CD14-positive monocyte (primary cell): ENCODE measurements around the gene PSAPL1. TPM values are rescaled to one million over a fixed set of nuclear protein-coding genes. Genes with fewer than 3 reads are reported as not detected.

Experiments used
- DNase-seq, 3 donors: peaks; one replicate each; pipeline ENCODE4 v3.0.0-alpha.2; 2011 to 2022
- H2AFZ ChIP-seq: 2 replicates; pipeline ENCODE4 v1.6.0; 2012; ENCODE audit warnings: mild to moderate bottlenecking, low read depth, low read length, inconsistent platforms; ENCODE audit not compliant: insufficient read depth, poor library complexity, severe bottlenecking
- H3K27ac ChIP-seq, 2 donors: 1 replicate in 1 of 2; 2 replicates in 1 of 2; pipeline ENCODE4 v1.5.1; 2012 to 2013; ENCODE audit warnings: low read length in 2 of 2, control low read depth in 1 of 2, inconsistent platforms in 1 of 2, low read depth in 1 of 2, mild to moderate bottlenecking in 1 of 2
- H3K27me3 ChIP-seq, 2 donors: one replicate each; pipeline versions ENCODE4 v1.6.0 to v1.6.1; 2011 to 2013; ENCODE audit warnings: low read length in 2 of 2; ENCODE audit not compliant: control insufficient read depth in 2 of 2, insufficient read depth in 2 of 2
- H3K36me3 ChIP-seq, 2 donors: replicated peaks in 1 of 2; 1 replicate in 1 of 2; 2 replicates in 1 of 2; pipeline versions ENCODE4 v1.5.1 to v1.6.1; 2012 to 2013; ENCODE audit warnings: low read length in 2 of 2, control low read depth in 1 of 2, inconsistent platforms in 1 of 2, mild to moderate bottlenecking in 1 of 2; ENCODE audit not compliant: insufficient read depth in 2 of 2, control insufficient read depth in 1 of 2
- H3K4me1 ChIP-seq, 2 donors: 1 replicate in 1 of 2; 2 replicates in 1 of 2; pipeline versions ENCODE4 v1.5.1 to v1.6.1; 2012 to 2013; ENCODE audit warnings: low read length in 2 of 2, control low read depth in 1 of 2, inconsistent platforms in 1 of 2, mild to moderate bottlenecking in 1 of 2, moderate library complexity in 1 of 2; ENCODE audit not compliant: insufficient read depth in 2 of 2, control insufficient read depth in 1 of 2
- H3K4me2 ChIP-seq: replicated peaks from 2 replicates; pipeline ENCODE3; 2012; ENCODE audit warnings: low read length, moderate library complexity, mild to moderate bottlenecking; ENCODE audit not compliant: poor library complexity, severe bottlenecking; ENCODE audit errors: extremely low read depth
- H3K4me3 ChIP-seq, 3 experiments: fragments of 200-600 bp in 1 of 3; sonication (generic) in 1 of 3; replicated peaks in 1 of 3; 1 replicate in 2 of 3; 2 replicates in 1 of 3; pipeline ENCODE4 v1.5.1; 2011 to 2013; ENCODE audit warnings: low read length in 3 of 3, mild to moderate bottlenecking in 3 of 3, control low read depth in 2 of 3, low read depth in 2 of 3, inconsistent platforms in 1 of 3, moderate library complexity in 1 of 3
- H3K79me2 ChIP-seq: 2 replicates; pipeline ENCODE4 v1.6.0; 2012; ENCODE audit warnings: mild to moderate bottlenecking, control low read depth, inconsistent platforms, low read length, moderate library complexity; ENCODE audit not compliant: insufficient read depth
- H3K9ac ChIP-seq: 2 replicates; pipeline ENCODE4 v1.6.0; 2017; ENCODE audit warnings: low read length, mild to moderate bottlenecking; ENCODE audit not compliant: insufficient read depth, poor library complexity, severe bottlenecking
- H3K9me3 ChIP-seq, 2 donors: replicated peaks in 1 of 2; 1 replicate in 1 of 2; 2 replicates in 1 of 2; pipeline versions ENCODE4 v1.5.1 to v1.6.1; 2012 to 2013; ENCODE audit warnings: low read length in 2 of 2, control low read depth in 1 of 2; ENCODE audit not compliant: control insufficient read depth in 1 of 2, insufficient read depth in 1 of 2
- H4K20me1 ChIP-seq: 2 replicates; pipeline ENCODE4 v1.6.0; 2012; ENCODE audit warnings: mild to moderate bottlenecking, low read length, control low read depth, moderate library complexity; ENCODE audit not compliant: insufficient read depth
- H3K27ac Mint-ChIP-seq, 7 donors: one replicate each; pipeline ENCODE4 v1.8.0; 2020; ENCODE audit warnings: mild to moderate bottlenecking in 7 of 7, mixed read lengths in 7 of 7, moderate library complexity in 6 of 7, inconsistent platforms in 2 of 7
- H3K27me3 Mint-ChIP-seq, 3 donors: one replicate each; pipeline ENCODE4 v1.8.0; 2021 to 2022; ENCODE audit warnings: low read depth in 3 of 3, mild to moderate bottlenecking in 3 of 3, mixed read lengths in 3 of 3, moderate library complexity in 3 of 3, inconsistent platforms in 1 of 3
- H3K36me3 Mint-ChIP-seq, 2 donors: one replicate each; pipeline ENCODE4 v1.8.0; 2020; ENCODE audit warnings: mixed read lengths in 2 of 2, inconsistent platforms in 1 of 2, mild to moderate bottlenecking in 1 of 2
- H3K4me1 Mint-ChIP-seq: one replicate; pipeline ENCODE4 v1.8.0; 2020; ENCODE audit warnings: mild to moderate bottlenecking, mixed read lengths
- H3K4me3 Mint-ChIP-seq, 2 donors: one replicate each; pipeline ENCODE4 v1.8.0; 2020; ENCODE audit warnings: mild to moderate bottlenecking in 2 of 2, mixed read lengths in 2 of 2, moderate library complexity in 1 of 2
- H3K9me3 Mint-ChIP-seq, 7 donors: one replicate each; pipeline ENCODE4 v1.8.0; 2020 to 2022; ENCODE audit warnings: mixed read lengths in 7 of 7, mild to moderate bottlenecking in 6 of 7, moderate library complexity in 6 of 7, inconsistent platforms in 2 of 7
- CTCF ChIP-seq: fragments of 200-600 bp; IDR thresholded peaks from one replicate; pipeline ENCODE4 v1.8.0; 2022; ENCODE audit warnings: antibody characterized with exemption, mild to moderate bottlenecking
- WGBS: methylation state at CpG from one replicate; pipeline ENCODE4 v1.1.5; 2013; ENCODE audit warnings: missing lambda C conversion rate; ENCODE audit not compliant: insufficient coverage; 5-methylcytosine and 5-hydroxymethylcytosine counted together
- intact Hi-C, 2 donors: fragments of 100-400 bp; cut with micrococcal nuclease; formaldehyde crosslinking; loops; one replicate each; pipeline versions ENCODE4 v1.15.0 to v1.15.1; 2023
- polyA plus RNA-seq, 3 donors: library from polyadenylated mRNA; depleted of rRNA in 1 of 3; unstranded in 2 of 3; stranded (reverse) in 1 of 3; fragments of 300-500 nt in 2 of 3; fragments of >200 nt in 1 of 3; fragmentation: Illumina TruSeq in 2 of 3; gene quantifications; 1 replicate in 2 of 3; 2 replicates in 1 of 3; pipeline ENCODE4 v1.2.3, GENCODE V29; 2012 to 2021

Gene PSAPL1
- polyA plus RNA-seq, 3 donors: not detected

GRCh38 chr4:7402526-7402925 lies 32.2 kb downstream of the PSAPL1 start:
- peaks cover 0 to 10% (median 3%) of the 10 kb centered on the region in 7 donors for H3K9me3 Mint-ChIP-seq
- Histone ChIP-seq H2AFZ (no peak overlapping the region), H3K9ac (no peak overlapping the region), H3K27ac (no peak overlapping the region), H3K4me2 (no peak overlapping the region), H3K4me3 (no peak overlapping the region), H4K20me1 (no peaks in the 10 kb centered on the region), H3K9me3 (no peaks in the 10 kb centered on the region), H3K79me2 (no peaks in the 10 kb centered on the region), H3K27me3 (peaks cover 0 to 6% of the 10 kb centered on the region in 2 donors), H3K4me1 (no peaks in the 10 kb centered on the region), H3K36me3 (no peaks in the 10 kb centered on the region)
- H3K36me3 Mint-ChIP-seq: no peaks in the 10 kb centered on the region
- H3K4me1 Mint-ChIP-seq: no peaks in the 10 kb centered on the region
- no peak for DNase-seq
- no peak overlapping the region for H3K27ac Mint-ChIP-seq
- H3K27me3 Mint-ChIP-seq: peaks cover 13 to 23% (median 18%) of the 10 kb centered on the region in 3 donors
- no peak for TF ChIP-seq CTCF
- intact Hi-C loops: no loop called here
- WGBS: 57% methylated on average over 1 of the region's 4 CpGs
- H3K4me3 Mint-ChIP-seq: no peak overlapping the region

GRCh38 chr4:7400671-7401298 lies 33.9 kb downstream of the PSAPL1 start:
- Histone ChIP-seq H3K9me3 (no peaks in the 10 kb centered on the region), H3K4me2 (no peak overlapping the region), H3K36me3 (no peaks in the 10 kb centered on the region), H3K9ac (no peak overlapping the region), H3K4me3 (no peak overlapping the region), H4K20me1 (no peaks in the 10 kb centered on the region), H2AFZ (no peak overlapping the region), H3K79me2 (no peaks in the 10 kb centered on the region), H3K27ac (no peak overlapping the region), H3K27me3 (peaks cover 0 to 6% of the 10 kb centered on the region in 2 donors), H3K4me1 (no peaks in the 10 kb centered on the region)
- Mint-ChIP-seq H3K4me3 (no peak overlapping the region), H3K27me3 (peaks cover 8 to 27% (median 23%) of the 10 kb centered on the region in 3 donors), H3K9me3 (peaks cover 0 to 2% (median 0%) of the 10 kb centered on the region in 7 donors), H3K36me3 (no peaks in the 10 kb centered on the region), H3K4me1 (no peaks in the 10 kb centered on the region), H3K27ac (no peak overlapping the region)
- intact Hi-C loops: no loop called here
- DNase-seq: no peak
- TF ChIP-seq CTCF: peak; percentile 14
- 87% methylated on average over 2 of the region's 2 CpGs for WGBS
